Right lobe of liver (tissue), 6 donors: Measurements from ENCODE around the gene SECISBP2. TPM values are rescaled to one million over a fixed set of nuclear protein-coding genes. Genes with fewer than 3 reads are reported as not detected.
"Not testable (repeated sequence)": the region's sequence is repeated elsewhere in the genome, so short reads cannot be mapped to it uniquely, and the experiment has no call there.

Source experiments
- ATAC-seq, 4 donors: fragments of 200-7000 bp; cut with Tn5 transposase; one replicate each; pipeline ENCODE4 v1.9.1; 2020; ENCODE audit warnings: mild to moderate bottlenecking in 4 of 4, moderate library complexity in 4 of 4
- DNase-seq, 3 donors: peaks; one replicate each; pipeline ENCODE4 v3.0.0-alpha.2; 2020
- H3K27ac ChIP-seq, 3 donors: fragments of 200-600 bp; one replicate each; pipeline ENCODE4 v1.8.0; 2022
- H3K27me3 ChIP-seq, 2 donors: fragments of 200-600 bp; one replicate each; pipeline ENCODE4 v1.8.0; 2022
- H3K36me3 ChIP-seq, 4 donors: fragments of 200-600 bp; sonication (generic) in 1 of 4; one replicate each; pipeline versions ENCODE4 v1.5.1 to v1.8.0; 2017 to 2022; ENCODE audit warnings: control low read depth in 1 of 4
- H3K4me1 ChIP-seq, 4 donors: fragments of 200-600 bp; sonication (generic) in 1 of 4; one replicate each; pipeline versions ENCODE4 v1.5.1 to v1.8.0; 2017 to 2022; ENCODE audit warnings: control low read depth in 1 of 4
- H3K4me3 ChIP-seq, 3 donors: fragments of 200-600 bp; one replicate each; pipeline ENCODE4 v1.8.0; 2022
- H3K9me3 ChIP-seq, 4 donors: fragments of 200-600 bp; sonication (generic) in 1 of 4; one replicate each; pipeline versions ENCODE4 v1.5.1 to v1.8.0; 2017 to 2022; ENCODE audit warnings: control low read depth in 1 of 4
- CTCF ChIP-seq, 4 donors: fragments of 200-600 bp in 3 of 4; fragments of 450-650 bp in 1 of 4; IDR thresholded peaks; one replicate each; pipeline versions ENCODE4 v1.5.1 to v1.8.0; 2016 to 2022; ENCODE audit warnings: antibody characterized with exemption in 4 of 4, mild to moderate bottlenecking in 2 of 4
- POLR2A ChIP-seq: fragments of 450-650 bp; IDR thresholded peaks from one replicate; pipeline ENCODE4 v1.6.1; 2017; ENCODE audit warnings: antibody characterized with exemption, mild to moderate bottlenecking
- WGBS: methylation state at CpG from one replicate; pipeline ENCODE4 v1.1.6; 2018; ENCODE audit warnings: low coverage, low lambda C conversion rate; ENCODE audit not compliant: insufficient coverage; ENCODE audit errors: missing lambda C conversion rate; 5-methylcytosine and 5-hydroxymethylcytosine counted together
- intact Hi-C, 2 donors: fragments of 100-400 bp; cut with DNase I; formaldehyde crosslinking; loops; one replicate each; pipeline versions ENCODE4 v1.11.2 to v1.14.1; 2022
- total RNA-seq, 6 experiments: library from RNA; depleted of rRNA in 2 of 6; stranded (reverse); fragments of >200 nt in 2 of 6; fragmentation: NEBNext Ultra II Directional in 3 of 6; extraction: Animal tissue kit (Norgen Biotek cat#: 25700) in 3 of 6; gene quantifications; one replicate each; pipeline versions ENCODE4 v1.1.0 to v1.2.4, GENCODE V29; 2016 to 2023
- donor health status: DM: no; HTN: yes; CAD: no.
- donor health status: DM: no; HTN: no; CAD: no.
- donor health status: DM: no; HTN: no; CAD: no.
- donor health status: DM: no; HTN: yes; CAD: no.
- donor health status: DM: no; HTN: yes; CAD: no.

Gene SECISBP2
- total RNA-seq, 6 experiments from 2014 or later = 17.3 to 34.2 (median 26.5) TPM

GRCh38 chr9:89368978-89369377 is 50.7 kb downstream of the SECISBP2 start:
- H3K4me3 ChIP-seq = no peak overlapping the region
- intact Hi-C loops = no loop called here
- H3K4me1 ChIP-seq = no peaks in the 10 kb centered on the region
- no peak overlapping the region for H3K27ac ChIP-seq
- H3K9me3 ChIP-seq = no peaks in the 10 kb centered on the region
- H3K36me3 ChIP-seq = no peaks in the 10 kb centered on the region
- WGBS = 100% methylated on average over 3 of the region's 8 CpGs
- no peaks in the 10 kb centered on the region for H3K27me3 ChIP-seq
- no peak for DNase-seq
- TF ChIP-seq POLR2A = no peak
- TF ChIP-seq CTCF (IDR thresholded peaks at IDR 0.05) = no peak
- no peak for ATAC-seq

GRCh38 chr9:89370593-89370992 is 52.3 kb downstream of the SECISBP2 start:
- Histone ChIP-seq H3K27me3 (no peaks in the 10 kb centered on the region), H3K9me3 (no peaks in the 10 kb centered on the region), H3K36me3 (no peaks in the 10 kb centered on the region), H3K4me3 (no peak overlapping the region), H3K4me1 (no peaks in the 10 kb centered on the region), H3K27ac (no peak overlapping the region)
- intact Hi-C loops = no loop called here
- DNase-seq = no peak
- WGBS = 87% methylated on average over 6 of the region's 6 CpGs
- TF ChIP-seq POLR2A (no peak), CTCF (IDR thresholded peaks at IDR 0.05) (no peak)
- no peak for ATAC-seq

- 86% methylated on average over 3 of the region's 5 CpGs for WGBS
- ATAC-seq, H3K4me1 ChIP-seq: not testable (repeated sequence)
Measured at GRCh38 chr9:89371791-89372190, 53.5 kb downstream of the SECISBP2 start.

GRCh38 chr9:89372230-89372816 is 54.0 kb downstream of the SECISBP2 start:
- no peaks in the 10 kb centered on the region for H3K9me3 ChIP-seq
- 100% methylated on average over 1 of the region's 14 CpGs for WGBS
- no peaks in the 10 kb centered on the region for H3K27me3 ChIP-seq
- no peaks in the 10 kb centered on the region for H3K36me3 ChIP-seq
- H3K27ac ChIP-seq = no peak overlapping the region
- ATAC-seq (peak in 1 of 4 donors; percentile 26), DNase-seq (no peak)
- intact Hi-C loops = no loop called here
- no peak for TF ChIP-seq POLR2A
- no peak for TF ChIP-seq CTCF (IDR thresholded peaks at IDR 0.05)
- no peaks in the 10 kb centered on the region for H3K4me1 ChIP-seq
- no peak overlapping the region for H3K4me3 ChIP-seq

More at GRCh38 chr9:89371791-89372190, 53.5 kb downstream of the SECISBP2 start:
- H3K9me3 ChIP-seq, H3K4me3 ChIP-seq, H3K27ac ChIP-seq, H3K27me3 ChIP-seq, H3K36me3 ChIP-seq, intact Hi-C loops, DNase-seq: not testable (repeated sequence)

GRCh38 chr9:89372979-89373378 is 54.7 kb downstream of the SECISBP2 start:
- intact Hi-C loops = no loop called here
- H3K9me3 ChIP-seq = no peaks in the 10 kb centered on the region
- 80% methylated on average over 1 of the region's 8 CpGs for WGBS
- ATAC-seq (peak in 1 of 4 donors; percentile 6), DNase-seq (no peak)
- no peaks in the 10 kb centered on the region for H3K36me3 ChIP-seq
- H3K4me3 ChIP-seq = no peak overlapping the region
- TF ChIP-seq POLR2A (no peak), CTCF (IDR thresholded peaks at IDR 0.05) (no peak)
- H3K27ac ChIP-seq = no peak overlapping the region
- no peaks in the 10 kb centered on the region for H3K27me3 ChIP-seq
- no peaks in the 10 kb centered on the region for H3K4me1 ChIP-seq
